Neural cell (in vitro differentiated cells): Measurements from ENCODE around the gene FKBP14. TPM values are rescaled to one million over a fixed set of nuclear protein-coding genes. Genes with fewer than 3 reads are reported as not detected.
A peak's percentile ranks its signal among the peaks of the same experiment; 100 is the strongest.

Source experiments
- H2AFZ ChIP-seq: fragments of 200-600, 300-800 bp; sonication (generic), shearing (Covaris generic); 2 replicates; pipeline ENCODE4 v1.6.0; 2014; ENCODE audit warnings: low read depth, mild to moderate bottlenecking, antibody characterized with exemption, low read length, moderate library complexity
- H3F3A ChIP-seq: fragments of 200-600 bp; shearing (Covaris generic); 2 replicates; pipeline ENCODE4 v1.6.1; 2016; ENCODE audit warnings: mild to moderate bottlenecking, moderate library complexity, mixed read lengths, antibody characterized with exemption, low read length; ENCODE audit not compliant: insufficient read depth, poor library complexity, severe bottlenecking
- H3K27ac ChIP-seq: fragments of 200-600, 300-800 bp; sonication (generic), shearing (Covaris generic); 2 replicates; pipeline ENCODE4 v1.5.1; 2014; ENCODE audit warnings: mild to moderate bottlenecking, low read length, moderate library complexity
- H3K27me3 ChIP-seq: fragments of 300-800, 200-600 bp; sonication (generic), shearing (Covaris generic); 2 replicates; pipeline ENCODE4 v1.6.0; 2014; ENCODE audit warnings: mild to moderate bottlenecking, low read depth, low read length, moderate library complexity; ENCODE audit not compliant: insufficient read depth
- H3K36me3 ChIP-seq: fragments of 300-800, 200-600 bp; sonication (generic), shearing (Covaris generic); 2 replicates; pipeline ENCODE4 v1.5.1; 2014; ENCODE audit warnings: mild to moderate bottlenecking, antibody characterized with exemption, low read length, moderate library complexity; ENCODE audit not compliant: insufficient read depth
- H3K4me2 ChIP-seq: fragments of 300-800, 200-600 bp; sonication (generic), shearing (Covaris generic); 2 replicates; pipeline ENCODE4 v1.6.0; 2014; ENCODE audit warnings: mild to moderate bottlenecking, low read length
- H3K4me3 ChIP-seq: fragments of 300-800, 200-600 bp; sonication (generic), shearing (Covaris generic); 2 replicates; pipeline ENCODE4 v1.5.1; 2014; ENCODE audit warnings: mild to moderate bottlenecking, low read length, moderate library complexity
- H3K79me2 ChIP-seq: fragments of 200-600 bp; shearing (Covaris generic); replicated peaks from 2 replicates; pipeline ENCODE4 v1.6.0; 2014; ENCODE audit warnings: mild to moderate bottlenecking, low read length, moderate library complexity; ENCODE audit not compliant: insufficient read depth
- H3K9ac ChIP-seq: fragments of 300-800, 200-600 bp; sonication (generic), shearing (Covaris generic); 2 replicates; pipeline ENCODE4 v1.6.1; 2016; ENCODE audit warnings: mild to moderate bottlenecking, low read length, mixed read lengths
- H3K9me2 ChIP-seq: fragments of 200-600 bp; shearing (Covaris generic); 2 replicates; pipeline ENCODE4 v1.6.1; 2016; ENCODE audit warnings: mild to moderate bottlenecking, low read length, mixed read lengths; ENCODE audit not compliant: insufficient read depth
- H3K9me3 ChIP-seq: fragments of 200-600, 300-800 bp; sonication (generic), shearing (Covaris generic); 2 replicates; pipeline ENCODE4 v1.6.1; 2016; ENCODE audit warnings: mild to moderate bottlenecking, mixed run types, low read length, moderate library complexity, mixed read lengths
- H4K20me1 ChIP-seq: fragments of 200-600 bp; shearing (Covaris generic); 2 replicates; pipeline ENCODE4 v1.6.1; 2016; ENCODE audit warnings: mild to moderate bottlenecking, mixed run types; ENCODE audit not compliant: insufficient read depth
- EP300 ChIP-seq: fragments of 450-650 bp; conservative IDR thresholded peaks from 2 replicates; pipeline ENCODE4 v1.6.1; 2014; ENCODE audit warnings: antibody characterized with exemption, mild to moderate bottlenecking, moderate library complexity; ENCODE audit not compliant: poor library complexity, severe bottlenecking
- EZH2 ChIP-seq: fragments of 200-600, 300-800 bp; shearing (Covaris generic), sonication (generic); IDR thresholded peaks from 2 replicates; pipeline ENCODE4 v1.6.1; 2014; ENCODE audit warnings: antibody characterized with exemption, low read length, borderline replicate concordance, mild to moderate bottlenecking; ENCODE audit not compliant: insufficient read depth, poor library complexity, severe bottlenecking
- MXI1 ChIP-seq: fragments of 450-650 bp; conservative IDR thresholded peaks from 2 replicates; pipeline ENCODE4 v1.6.1; 2014; ENCODE audit warnings: antibody characterized with exemption, mild to moderate bottlenecking; ENCODE audit not compliant: poor library complexity, severe bottlenecking
- POLR2AphosphoS5 ChIP-seq: IDR thresholded peaks from 2 replicates; pipeline ENCODE4 v1.6.1; 2012
- RAD21 ChIP-seq: fragments of 450-650 bp; conservative IDR thresholded peaks from 2 replicates; pipeline ENCODE4 v1.6.1; 2014; ENCODE audit warnings: antibody characterized with exemption, mild to moderate bottlenecking, moderate library complexity
- REST ChIP-seq: IDR thresholded peaks from 2 replicates; pipeline ENCODE4 v1.6.1; 2012; ENCODE audit warnings: borderline replicate concordance
- SMC3 ChIP-seq: fragments of 450-650 bp; conservative IDR thresholded peaks from 2 replicates; pipeline ENCODE4 v1.6.1; 2014; ENCODE audit warnings: antibody characterized with exemption, mild to moderate bottlenecking, moderate library complexity; ENCODE audit not compliant: poor library complexity
- TAF1 ChIP-seq: IDR thresholded peaks from 2 replicates; pipeline ENCODE4 v1.6.1; 2012; ENCODE audit warnings: low read depth
- polyA minus RNA-seq: library from RNA; depleted of rRNA, polyadenylated mRNA; stranded (reverse); fragments of >200 nt; gene quantifications from 2 replicates; pipeline ENCODE4 v1.2.3, GENCODE V29; 2014
- polyA plus RNA-seq: library from polyadenylated mRNA; depleted of rRNA; stranded (reverse); fragments of >200 nt; gene quantifications from 2 replicates; pipeline ENCODE4 v1.2.3, GENCODE V29; 2014
- TF ChIP-seq, protein P1 (sequence below): fragments of 450-650 bp; IDR thresholded peaks from 2 replicates; pipeline ENCODE4 v1.5.1; 2014; ENCODE audit warnings: antibody characterized with exemption, mild to moderate bottlenecking, moderate library complexity; ENCODE audit not compliant: poor library complexity, severe bottlenecking

Gene FKBP14
- 19.6 and 36.7 TPM in 2 replicates for polyA plus RNA-seq
- polyA minus RNA-seq: 18.3 and 21.0 TPM in 2 replicates

- H3K9ac ChIP-seq: peak within 1 kb of the TSS; percentile 59
- H3K79me2 ChIP-seq: peaks cover 51% of the 10 kb centered on the region
Observed at GRCh38 chr7:30026229-30027064, at the start of gene FKBP14. FKBP14 (minus strand) TSS chr7:30026702; CDS start chr7:30026508, 194 bp downstream.

DNA sequence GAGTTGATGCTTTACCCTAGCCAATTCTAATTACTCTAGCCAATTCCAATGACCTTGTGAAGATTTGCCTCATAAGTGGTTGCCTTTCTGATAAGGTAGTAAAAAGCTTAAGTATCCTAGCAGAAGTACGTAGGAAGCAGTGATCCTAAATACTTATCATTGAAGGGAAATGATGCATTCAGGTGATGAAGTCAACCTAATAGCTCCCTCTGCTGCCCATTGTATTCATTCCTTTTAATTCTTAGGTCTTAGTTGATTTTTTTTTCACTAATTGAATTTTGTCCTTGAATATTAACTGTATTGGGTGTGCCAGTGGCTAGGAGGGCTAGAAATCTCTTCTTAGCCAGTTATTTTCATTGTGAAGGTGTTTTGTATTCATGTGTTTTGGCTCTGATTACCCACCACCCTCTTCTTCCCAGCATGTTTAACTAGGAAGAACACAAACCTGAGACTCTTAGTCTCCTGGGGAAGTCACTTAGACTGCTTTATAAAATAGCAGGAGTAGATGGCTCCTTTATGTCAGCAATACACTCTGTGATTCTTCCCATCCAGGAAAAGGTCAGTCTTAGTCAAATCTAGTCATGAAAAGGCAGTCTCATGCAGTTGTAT lies 48.0 kb upstream of the FKBP14 start:
- no peak overlapping the region for H2AFZ ChIP-seq
- H3K4me2 ChIP-seq: no peak overlapping the region
- H4K20me1 ChIP-seq: no peaks in the 10 kb centered on the region
- peaks cover 5% of the 10 kb centered on the region for H3K36me3 ChIP-seq
- no peak overlapping the region for H3K27ac ChIP-seq
- H3K9me3 ChIP-seq: no peaks in the 10 kb centered on the region
- H3K79me2 ChIP-seq: peaks cover 3% of the 10 kb centered on the region
- no peaks in the 10 kb centered on the region for H3K27me3 ChIP-seq
- no peak for TF ChIP-seq POLR2AphosphoS5
- TF ChIP-seq RAD21: peak; percentile 63
- TF ChIP-seq TAF1: no peak
- TF ChIP-seq, protein P1, sequence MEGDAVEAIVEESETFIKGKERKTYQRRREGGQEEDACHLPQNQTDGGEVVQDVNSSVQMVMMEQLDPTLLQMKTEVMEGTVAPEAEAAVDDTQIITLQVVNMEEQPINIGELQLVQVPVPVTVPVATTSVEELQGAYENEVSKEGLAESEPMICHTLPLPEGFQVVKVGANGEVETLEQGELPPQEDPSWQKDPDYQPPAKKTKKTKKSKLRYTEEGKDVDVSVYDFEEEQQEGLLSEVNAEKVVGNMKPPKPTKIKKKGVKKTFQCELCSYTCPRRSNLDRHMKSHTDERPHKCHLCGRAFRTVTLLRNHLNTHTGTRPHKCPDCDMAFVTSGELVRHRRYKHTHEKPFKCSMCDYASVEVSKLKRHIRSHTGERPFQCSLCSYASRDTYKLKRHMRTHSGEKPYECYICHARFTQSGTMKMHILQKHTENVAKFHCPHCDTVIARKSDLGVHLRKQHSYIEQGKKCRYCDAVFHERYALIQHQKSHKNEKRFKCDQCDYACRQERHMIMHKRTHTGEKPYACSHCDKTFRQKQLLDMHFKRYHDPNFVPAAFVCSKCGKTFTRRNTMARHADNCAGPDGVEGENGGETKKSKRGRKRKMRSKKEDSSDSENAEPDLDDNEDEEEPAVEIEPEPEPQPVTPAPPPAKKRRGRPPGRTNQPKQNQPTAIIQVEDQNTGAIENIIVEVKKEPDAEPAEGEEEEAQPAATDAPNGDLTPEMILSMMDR: peak; percentile 67
- no peak for TF ChIP-seq EZH2
- no peak for TF ChIP-seq EP300
- peak; percentile 71 for TF ChIP-seq SMC3
- TF ChIP-seq REST: no peak
- TF ChIP-seq MXI1: no peak
- H3K4me3 ChIP-seq: no peak overlapping the region
- no peaks in the 10 kb centered on the region for H3K9me2 ChIP-seq
- H3K9ac ChIP-seq: no peak overlapping the region
- H3F3A ChIP-seq: no peaks in the 10 kb centered on the region

More at GRCh38 chr7:30026229-30027064, at the start of gene FKBP14:
- Histone ChIP-seq H3K27ac (peak within 1 kb of the TSS; percentile 61), H2AFZ (peak within 1 kb of the TSS; percentile 81), H3K4me2 (peak within 1 kb of the TSS; percentile 95), H3K9me3 (no peaks in the 10 kb centered on the region), H3K27me3 (no peaks in the 10 kb centered on the region), H3K9me2 (no peaks in the 10 kb centered on the region), H3K36me3 (no peaks in the 10 kb centered on the region), H4K20me1 (peaks cover 3% of the 10 kb centered on the region), H3F3A (peaks cover 15% of the 10 kb centered on the region), H3K4me3 (peak within 1 kb of the TSS; percentile 89)
- TF ChIP-seq RAD21 (peak; percentile 42), EP300 (peak; percentile 35), SMC3 (peak; percentile 26), MXI1 (peak; percentile 89)
- TF ChIP-seq, protein P1: no peak
